ENCODE results near the gene SLC1A1.

The SLC1A1 gene

DNA sequence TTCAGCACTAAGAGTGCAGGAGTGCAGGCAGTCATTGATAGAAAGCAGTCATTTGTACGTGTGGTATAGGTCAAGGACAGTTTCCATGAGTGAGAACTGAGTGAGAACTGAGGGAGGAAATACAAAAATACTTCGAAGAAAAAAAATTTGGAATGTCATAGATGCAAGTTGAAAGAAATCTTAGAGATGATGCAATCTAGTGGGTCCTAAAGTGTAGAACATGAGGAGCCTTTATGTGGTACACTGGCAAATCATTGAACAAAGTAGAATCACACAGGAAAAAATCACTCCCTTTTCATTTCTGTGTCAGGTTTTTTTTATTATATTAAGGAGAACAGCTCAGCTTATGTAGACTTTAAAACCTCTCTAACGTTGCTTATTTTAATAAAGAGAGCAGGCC is 26.4 kb upstream of the SLC1A1 start:
- TF ChIP-seq FOXP2 (optimal IDR thresholded peaks at IDR 0.05; ENCODE audit: borderline replicate concordance, extremely low read depth, extremely low read length, insufficient read depth), result no peak
- no peak for TF ChIP-seq TAF1 (IDR thresholded peaks at IDR 0.05; ENCODE audit: borderline replicate concordance, insufficient read depth, low read length)

DNA sequence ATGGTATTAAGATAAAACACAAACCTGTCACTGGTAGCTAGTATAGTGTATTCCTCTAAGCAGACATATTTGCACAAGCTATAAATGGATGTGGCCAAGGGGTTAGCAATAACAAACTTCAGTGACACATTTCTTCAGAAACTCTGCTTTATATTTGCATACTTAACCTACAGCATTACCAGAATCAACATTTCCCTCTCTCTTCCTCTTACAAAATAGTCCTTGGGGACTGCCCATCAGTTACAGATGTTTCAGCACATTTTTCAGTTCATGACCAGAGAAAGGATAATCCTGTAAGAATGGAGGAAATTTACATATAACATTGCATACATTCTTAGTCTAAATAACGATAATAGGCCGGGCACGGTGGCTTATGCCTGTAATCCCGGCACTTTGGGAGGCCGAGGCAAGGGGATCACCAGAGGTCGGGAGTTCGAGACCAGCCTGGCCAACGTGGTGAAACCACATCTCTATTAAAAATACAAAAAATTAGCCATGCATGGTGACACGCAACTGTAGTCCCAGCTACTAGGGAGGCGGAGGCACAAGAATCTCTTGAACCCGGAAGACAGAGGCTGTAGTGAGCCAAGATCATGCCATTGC is 25.3 kb upstream of the SLC1A1 start:
- no peak for TF ChIP-seq FOXP2 (optimal IDR thresholded peaks at IDR 0.05; ENCODE audit: borderline replicate concordance, extremely low read depth, extremely low read length, insufficient read depth)
- TF ChIP-seq POLR2AphosphoS5 (IDR thresholded peaks at IDR 0.05; ENCODE audit: low read depth, low read length), result no peak
- TF ChIP-seq, protein P1, sequence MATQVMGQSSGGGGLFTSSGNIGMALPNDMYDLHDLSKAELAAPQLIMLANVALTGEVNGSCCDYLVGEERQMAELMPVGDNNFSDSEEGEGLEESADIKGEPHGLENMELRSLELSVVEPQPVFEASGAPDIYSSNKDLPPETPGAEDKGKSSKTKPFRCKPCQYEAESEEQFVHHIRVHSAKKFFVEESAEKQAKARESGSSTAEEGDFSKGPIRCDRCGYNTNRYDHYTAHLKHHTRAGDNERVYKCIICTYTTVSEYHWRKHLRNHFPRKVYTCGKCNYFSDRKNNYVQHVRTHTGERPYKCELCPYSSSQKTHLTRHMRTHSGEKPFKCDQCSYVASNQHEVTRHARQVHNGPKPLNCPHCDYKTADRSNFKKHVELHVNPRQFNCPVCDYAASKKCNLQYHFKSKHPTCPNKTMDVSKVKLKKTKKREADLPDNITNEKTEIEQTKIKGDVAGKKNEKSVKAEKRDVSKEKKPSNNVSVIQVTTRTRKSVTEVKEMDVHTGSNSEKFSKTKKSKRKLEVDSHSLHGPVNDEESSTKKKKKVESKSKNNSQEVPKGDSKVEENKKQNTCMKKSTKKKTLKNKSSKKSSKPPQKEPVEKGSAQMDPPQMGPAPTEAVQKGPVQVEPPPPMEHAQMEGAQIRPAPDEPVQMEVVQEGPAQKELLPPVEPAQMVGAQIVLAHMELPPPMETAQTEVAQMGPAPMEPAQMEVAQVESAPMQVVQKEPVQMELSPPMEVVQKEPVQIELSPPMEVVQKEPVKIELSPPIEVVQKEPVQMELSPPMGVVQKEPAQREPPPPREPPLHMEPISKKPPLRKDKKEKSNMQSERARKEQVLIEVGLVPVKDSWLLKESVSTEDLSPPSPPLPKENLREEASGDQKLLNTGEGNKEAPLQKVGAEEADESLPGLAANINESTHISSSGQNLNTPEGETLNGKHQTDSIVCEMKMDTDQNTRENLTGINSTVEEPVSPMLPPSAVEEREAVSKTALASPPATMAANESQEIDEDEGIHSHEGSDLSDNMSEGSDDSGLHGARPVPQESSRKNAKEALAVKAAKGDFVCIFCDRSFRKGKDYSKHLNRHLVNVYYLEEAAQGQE (IDR thresholded peaks at IDR 0.05; ENCODE audit: insufficient read depth in 1 of 2, low read depth in 2 of 2, low read length in 2 of 2), result no peak
- no peak for TF ChIP-seq TAF1 (IDR thresholded peaks at IDR 0.05; ENCODE audit: borderline replicate concordance, insufficient read depth, low read length)
- no peak for TF ChIP-seq SIN3A (IDR thresholded peaks at IDR 0.05; ENCODE audit: borderline replicate concordance, insufficient read depth, low read length)

DNA sequence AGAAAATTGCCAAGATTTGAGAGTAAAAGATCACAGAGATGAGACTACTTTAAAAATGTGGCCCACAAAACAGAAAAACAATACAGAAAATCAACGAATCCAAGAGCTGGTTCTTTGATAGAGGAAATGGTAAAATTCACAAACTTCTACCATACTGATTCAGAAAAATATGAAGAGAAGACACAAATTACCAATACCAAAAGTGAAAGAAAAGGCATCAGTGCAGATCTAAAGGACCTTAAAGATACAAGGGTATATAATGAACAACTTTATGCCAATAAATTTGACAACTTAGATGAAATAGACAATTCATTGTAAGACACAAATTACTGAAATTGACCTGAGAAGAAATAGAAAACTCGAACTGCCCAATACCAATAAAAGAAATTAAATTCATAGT is 24.4 kb upstream of the SLC1A1 start:
- TF ChIP-seq TAF1 (IDR thresholded peaks at IDR 0.05; ENCODE audit: borderline replicate concordance, insufficient read depth, low read length) (no peak), POLR2AphosphoS5 (IDR thresholded peaks at IDR 0.05; ENCODE audit: low read depth, low read length) (no peak), FOXP2 (optimal IDR thresholded peaks at IDR 0.05; ENCODE audit: borderline replicate concordance, extremely low read depth, extremely low read length, insufficient read depth) (no peak), SIN3A (IDR thresholded peaks at IDR 0.05; ENCODE audit: borderline replicate concordance, insufficient read depth, low read length) (no peak)
- TF ChIP-seq, protein P1 (IDR thresholded peaks at IDR 0.05; ENCODE audit: insufficient read depth in 1 of 2, low read depth in 2 of 2, low read length in 2 of 2), result no peak

DNA sequence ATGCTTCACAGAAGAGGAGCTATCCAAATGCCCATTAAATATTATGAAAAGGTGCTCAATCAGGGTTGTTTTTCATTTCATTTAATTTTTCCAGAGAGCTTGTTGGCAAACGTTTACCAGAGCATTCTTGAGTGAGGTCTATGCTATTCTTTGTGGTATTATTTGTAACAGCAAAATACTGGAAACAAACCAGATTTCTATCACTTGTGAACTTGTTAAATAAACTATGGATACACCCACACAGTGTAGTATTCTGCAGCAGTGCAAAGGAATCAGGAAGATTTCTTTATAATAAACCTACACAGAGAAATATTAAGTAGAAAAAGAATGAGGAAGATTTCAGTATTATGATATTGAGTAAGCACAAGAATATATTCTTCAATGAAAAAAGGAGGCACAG is 15.0 kb upstream of the SLC1A1 start:
- TF ChIP-seq, protein P1 (IDR thresholded peaks at IDR 0.05; ENCODE audit: insufficient read depth in 1 of 2, low read depth in 2 of 2, low read length in 2 of 2), result no peak
- TF ChIP-seq TAF1 (IDR thresholded peaks at IDR 0.05; ENCODE audit: borderline replicate concordance, insufficient read depth, low read length), result no peak
- no peak for TF ChIP-seq SIN3A (IDR thresholded peaks at IDR 0.05; ENCODE audit: borderline replicate concordance, insufficient read depth, low read length)
- TF ChIP-seq POLR2AphosphoS5 (IDR thresholded peaks at IDR 0.05; ENCODE audit: low read depth, low read length), result no peak
- no peak for TF ChIP-seq FOXP2 (optimal IDR thresholded peaks at IDR 0.05; ENCODE audit: borderline replicate concordance, extremely low read depth, extremely low read length, insufficient read depth)

DNA sequence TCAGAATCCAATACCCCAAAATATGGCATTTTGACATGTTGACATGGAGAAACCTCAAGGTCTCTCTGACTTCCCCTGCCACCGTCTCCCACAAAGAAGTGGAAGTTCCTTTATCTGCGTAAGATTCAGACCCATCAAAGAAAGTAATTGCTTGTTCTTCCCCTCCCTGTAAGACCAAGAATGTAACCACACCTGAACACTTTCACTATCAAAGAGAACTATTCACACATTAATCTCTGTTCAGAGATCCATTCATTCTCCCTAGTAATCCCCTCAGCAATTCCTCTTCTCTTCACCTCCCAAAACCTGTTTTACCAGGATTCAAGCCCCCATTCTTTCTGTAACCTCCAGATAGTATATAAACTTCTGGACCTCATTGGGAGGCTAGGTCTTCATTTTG is 4.1 kb upstream of the SLC1A1 start:
- no peak for TF ChIP-seq TAF1 (IDR thresholded peaks at IDR 0.05; ENCODE audit: borderline replicate concordance, insufficient read depth, low read length)
- no peak for TF ChIP-seq FOXP2 (optimal IDR thresholded peaks at IDR 0.05; ENCODE audit: borderline replicate concordance, extremely low read depth, extremely low read length, insufficient read depth)
- TF ChIP-seq, protein P1 (IDR thresholded peaks at IDR 0.05; ENCODE audit: insufficient read depth in 1 of 2, low read depth in 2 of 2, low read length in 2 of 2), result no peak
- TF ChIP-seq SIN3A (IDR thresholded peaks at IDR 0.05; ENCODE audit: borderline replicate concordance, insufficient read depth, low read length), result no peak
- no peak for TF ChIP-seq POLR2AphosphoS5 (IDR thresholded peaks at IDR 0.05; ENCODE audit: low read depth, low read length)

All from PFSK-1 (cell line).